Measurements from ENCODE around the gene PNPLA4.

- TF ChIP-seq, protein P1, sequence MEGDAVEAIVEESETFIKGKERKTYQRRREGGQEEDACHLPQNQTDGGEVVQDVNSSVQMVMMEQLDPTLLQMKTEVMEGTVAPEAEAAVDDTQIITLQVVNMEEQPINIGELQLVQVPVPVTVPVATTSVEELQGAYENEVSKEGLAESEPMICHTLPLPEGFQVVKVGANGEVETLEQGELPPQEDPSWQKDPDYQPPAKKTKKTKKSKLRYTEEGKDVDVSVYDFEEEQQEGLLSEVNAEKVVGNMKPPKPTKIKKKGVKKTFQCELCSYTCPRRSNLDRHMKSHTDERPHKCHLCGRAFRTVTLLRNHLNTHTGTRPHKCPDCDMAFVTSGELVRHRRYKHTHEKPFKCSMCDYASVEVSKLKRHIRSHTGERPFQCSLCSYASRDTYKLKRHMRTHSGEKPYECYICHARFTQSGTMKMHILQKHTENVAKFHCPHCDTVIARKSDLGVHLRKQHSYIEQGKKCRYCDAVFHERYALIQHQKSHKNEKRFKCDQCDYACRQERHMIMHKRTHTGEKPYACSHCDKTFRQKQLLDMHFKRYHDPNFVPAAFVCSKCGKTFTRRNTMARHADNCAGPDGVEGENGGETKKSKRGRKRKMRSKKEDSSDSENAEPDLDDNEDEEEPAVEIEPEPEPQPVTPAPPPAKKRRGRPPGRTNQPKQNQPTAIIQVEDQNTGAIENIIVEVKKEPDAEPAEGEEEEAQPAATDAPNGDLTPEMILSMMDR (conservative IDR thresholded peaks at IDR 0.05; ENCODE audit: low read depth in 2 of 2): no peak
- TF ChIP-seq EZH2 (IDR thresholded peaks at IDR 0.05; ENCODE audit: low read depth, unreplicated experiment) (no peak), POLR2AphosphoS5 (IDR thresholded peaks at IDR 0.05; ENCODE audit: low read depth) (no peak)
Measured at GRCh38 chrX:7904562-7904961, 22.7 kb downstream of the PNPLA4 start.

All from GM23338 (cell line).